ENCODE data around the gene JADE3.

GRCh38 chrX:47059142-47059874 is 147.1 kb downstream of the JADE3 start:
- TF ChIP-seq, protein P1, sequence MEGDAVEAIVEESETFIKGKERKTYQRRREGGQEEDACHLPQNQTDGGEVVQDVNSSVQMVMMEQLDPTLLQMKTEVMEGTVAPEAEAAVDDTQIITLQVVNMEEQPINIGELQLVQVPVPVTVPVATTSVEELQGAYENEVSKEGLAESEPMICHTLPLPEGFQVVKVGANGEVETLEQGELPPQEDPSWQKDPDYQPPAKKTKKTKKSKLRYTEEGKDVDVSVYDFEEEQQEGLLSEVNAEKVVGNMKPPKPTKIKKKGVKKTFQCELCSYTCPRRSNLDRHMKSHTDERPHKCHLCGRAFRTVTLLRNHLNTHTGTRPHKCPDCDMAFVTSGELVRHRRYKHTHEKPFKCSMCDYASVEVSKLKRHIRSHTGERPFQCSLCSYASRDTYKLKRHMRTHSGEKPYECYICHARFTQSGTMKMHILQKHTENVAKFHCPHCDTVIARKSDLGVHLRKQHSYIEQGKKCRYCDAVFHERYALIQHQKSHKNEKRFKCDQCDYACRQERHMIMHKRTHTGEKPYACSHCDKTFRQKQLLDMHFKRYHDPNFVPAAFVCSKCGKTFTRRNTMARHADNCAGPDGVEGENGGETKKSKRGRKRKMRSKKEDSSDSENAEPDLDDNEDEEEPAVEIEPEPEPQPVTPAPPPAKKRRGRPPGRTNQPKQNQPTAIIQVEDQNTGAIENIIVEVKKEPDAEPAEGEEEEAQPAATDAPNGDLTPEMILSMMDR (conservative IDR thresholded peaks at IDR 0.05 in 1 of 2, IDR thresholded peaks at IDR 0.05 in 1 of 2; ENCODE audit: low read depth in 1 of 2, low read length in 2 of 2) = no peak
- TF ChIP-seq EZH2 (IDR thresholded peaks at IDR 0.05; ENCODE audit: low read length, missing control alignments) = no peak

Data from fibroblast of lung (primary cell).